Thyroid gland (tissue), 4 donors: ENCODE data around the gene NCOA3.

Experiments
- CTCF ChIP-seq, 6 experiments: fragments of 200-600 bp in 3 of 6; fragments of 450-650 bp in 3 of 6; sonication (generic) in 3 of 6; IDR thresholded peaks; one replicate each; pipeline ENCODE4 v1.5.1; 2016 to 2019; ENCODE audit warnings: antibody characterized with exemption in 6 of 6, mild to moderate bottlenecking in 2 of 6, inconsistent platforms in 1 of 6, moderate library complexity in 1 of 6
- POLR2A ChIP-seq, 2 donors: fragments of 450-650 bp; IDR thresholded peaks; one replicate each; pipeline ENCODE4 v1.6.1; 2017; ENCODE audit warnings: antibody characterized with exemption in 2 of 2, mild to moderate bottlenecking in 2 of 2, moderate library complexity in 1 of 2

- TF ChIP-seq CTCF (IDR thresholded peaks at IDR 0.05) (no peak), POLR2A (IDR thresholded peaks at IDR 0.05) (no peak)
Measured at GRCh38 chr20:47506335-47506734, 4.6 kb downstream of the NCOA3 start.
